AG09319 (cell line): Measurements from ENCODE around the gene LDB2.

Experiments used
- DNase-seq: peaks from one replicate; pipeline ENCODE4 v3.0.0-alpha.2; 2010; ENCODE audit warnings: low read depth; ENCODE audit errors: extremely low read depth
- CTCF ChIP-seq: IDR thresholded peaks from 2 replicates; pipeline ENCODE4 v1.5.1; 2011; ENCODE audit warnings: low read depth, mild to moderate bottlenecking, inconsistent platforms, low read length, moderate library complexity

LDB2 gene

GRCh38 chr4:16739997-16740624 is 158.3 kb downstream of the LDB2 start:
- TF ChIP-seq CTCF: no peak
- no peak for DNase-seq

GRCh38 chr4:16738558-16738957 is 159.9 kb downstream of the LDB2 start:
- no peak for DNase-seq
- TF ChIP-seq CTCF: no peak

- no peak for DNase-seq
- TF ChIP-seq CTCF: no peak
Observed at GRCh38 chr4:16733509-16733908, 164.9 kb downstream of the LDB2 start.

- TF ChIP-seq CTCF: no peak
- DNase-seq: no peak
Observed at GRCh38 chr4:16732741-16733140, 165.7 kb downstream of the LDB2 start.

GRCh38 chr4:16731776-16732380 is 166.6 kb downstream of the LDB2 start:
- DNase-seq: no peak
- no peak for TF ChIP-seq CTCF

- DNase-seq: no peak
- no peak for TF ChIP-seq CTCF
Observed at GRCh38 chr4:16730522-16731205, 167.8 kb downstream of the LDB2 start.

- TF ChIP-seq CTCF: no peak
- no peak for DNase-seq
Observed at GRCh38 chr4:16729336-16729735, 169.1 kb downstream of the LDB2 start.
